Measurements from ENCODE around the gene FYCO1.

GRCh38 chr3:45868650-45869049 is 127.0 kb downstream of the FYCO1 start:
- TF ChIP-seq POLR2A (IDR thresholded peaks at IDR 0.05; ENCODE audit: low read depth, low read length): no peak
- TF ChIP-seq POLR2AphosphoS5 (IDR thresholded peaks at IDR 0.05; ENCODE audit: low read depth, low read length): no peak
- no peak for TF ChIP-seq TAF1 (IDR thresholded peaks at IDR 0.05; ENCODE audit: low read depth, low read length)
- no peak for TF ChIP-seq POU2F2 (IDR thresholded peaks at IDR 0.05; ENCODE audit: low read depth, low read length)
